SIG-M5 treated with dmso at 0.1 percent for 504 hours (cell line): ENCODE results near the gene UST.

ENCODE experiments used
- DNase-seq: peaks from one replicate; lab custom pipeline; 2025; ENCODE audit not compliant: unreplicated experiment; lab: John Stamatoyannopoulos, UW

Gene UST

GRCh38 chr6:148795563-148795962 is 48.7 kb downstream of the UST start:
- no peak for DNase-seq

- no peak for DNase-seq
Measured at GRCh38 chr6:148799647-148800046, 52.8 kb downstream of the UST start.

GRCh38 chr6:148800536-148800935 is 53.7 kb downstream of the UST start:
- no peak for DNase-seq

GRCh38 chr6:148803979-148804378 is 57.1 kb downstream of the UST start:
- DNase-seq, result no peak

GRCh38 chr6:148805777-148806176 is 58.9 kb downstream of the UST start:
- no peak for DNase-seq

GRCh38 chr6:148807784-148808183 is 61.0 kb downstream of the UST start:
- DNase-seq, result no peak

- DNase-seq, result no peak
Measured at GRCh38 chr6:148808786-148809304, 62.0 kb downstream of the UST start.

- DNase-seq, result no peak
Measured at GRCh38 chr6:148811459-148811858, 64.6 kb downstream of the UST start.

- no peak for DNase-seq
Measured at GRCh38 chr6:148814082-148814790, 67.4 kb downstream of the UST start.

- no peak for DNase-seq
Measured at GRCh38 chr6:148814869-148815268, 68.0 kb downstream of the UST start.

GRCh38 chr6:148816117-148816516 is 69.3 kb downstream of the UST start:
- DNase-seq, result no peak

- no peak for DNase-seq
Measured at GRCh38 chr6:148817689-148818088, 70.9 kb downstream of the UST start.

GRCh38 chr6:148818939-148819575 is 72.2 kb downstream of the UST start:
- DNase-seq, result no peak

GRCh38 chr6:148819852-148820251 is 73.0 kb downstream of the UST start:
- DNase-seq, result no peak

- DNase-seq, result no peak
Measured at GRCh38 chr6:148822819-148823218, 76.0 kb downstream of the UST start.

GRCh38 chr6:148824291-148824690 is 77.5 kb downstream of the UST start:
- DNase-seq, result no peak

GRCh38 chr6:148824960-148825359 is 78.1 kb downstream of the UST start:
- DNase-seq, result no peak

- no peak for DNase-seq
Measured at GRCh38 chr6:148825492-148825891, 78.7 kb downstream of the UST start.

GRCh38 chr6:148827416-148828045 is 80.7 kb downstream of the UST start:
- DNase-seq, result no peak

- DNase-seq, result no peak
Measured at GRCh38 chr6:148828047-148828446, 81.2 kb downstream of the UST start.

- no peak for DNase-seq
Measured at GRCh38 chr6:148829415-148830101, 82.7 kb downstream of the UST start.

GRCh38 chr6:148830614-148831013 is 83.8 kb downstream of the UST start:
- no peak for DNase-seq
